ENCODE results near the gene FHL3.

DNA sequence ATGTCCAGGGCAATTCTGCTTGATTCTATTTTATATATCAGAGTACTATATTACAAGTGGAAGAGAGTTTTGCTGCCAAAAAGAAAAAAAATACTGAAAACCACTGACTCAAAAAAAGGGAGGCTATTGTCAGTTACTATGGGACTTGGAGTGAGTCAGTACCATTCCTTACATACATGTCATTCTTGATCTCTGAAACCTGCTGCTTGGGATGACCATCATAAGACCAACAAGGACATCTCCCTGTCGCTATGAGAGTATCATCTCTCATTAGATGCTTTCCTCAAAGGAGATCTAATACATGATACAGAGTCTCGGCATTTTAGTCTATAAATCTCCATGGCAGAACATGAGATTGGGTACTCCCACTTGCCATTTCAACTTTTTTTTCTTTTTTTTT is 46.6 kb downstream of the FHL3 start:
- TF ChIP-seq, protein P1, sequence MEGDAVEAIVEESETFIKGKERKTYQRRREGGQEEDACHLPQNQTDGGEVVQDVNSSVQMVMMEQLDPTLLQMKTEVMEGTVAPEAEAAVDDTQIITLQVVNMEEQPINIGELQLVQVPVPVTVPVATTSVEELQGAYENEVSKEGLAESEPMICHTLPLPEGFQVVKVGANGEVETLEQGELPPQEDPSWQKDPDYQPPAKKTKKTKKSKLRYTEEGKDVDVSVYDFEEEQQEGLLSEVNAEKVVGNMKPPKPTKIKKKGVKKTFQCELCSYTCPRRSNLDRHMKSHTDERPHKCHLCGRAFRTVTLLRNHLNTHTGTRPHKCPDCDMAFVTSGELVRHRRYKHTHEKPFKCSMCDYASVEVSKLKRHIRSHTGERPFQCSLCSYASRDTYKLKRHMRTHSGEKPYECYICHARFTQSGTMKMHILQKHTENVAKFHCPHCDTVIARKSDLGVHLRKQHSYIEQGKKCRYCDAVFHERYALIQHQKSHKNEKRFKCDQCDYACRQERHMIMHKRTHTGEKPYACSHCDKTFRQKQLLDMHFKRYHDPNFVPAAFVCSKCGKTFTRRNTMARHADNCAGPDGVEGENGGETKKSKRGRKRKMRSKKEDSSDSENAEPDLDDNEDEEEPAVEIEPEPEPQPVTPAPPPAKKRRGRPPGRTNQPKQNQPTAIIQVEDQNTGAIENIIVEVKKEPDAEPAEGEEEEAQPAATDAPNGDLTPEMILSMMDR (conservative IDR thresholded peaks at IDR 0.05; ENCODE audit: low read depth, low read length): no peak
- no peak for TF ChIP-seq EZH2 (IDR thresholded peaks at IDR 0.05; ENCODE audit: borderline replicate concordance, low read depth, low read length, poor library complexity, severe bottlenecking)

All from A673 (cell line).